ENCODE results near the gene XPO5. TPM values are rescaled to one million over a fixed set of nuclear protein-coding genes. Genes with fewer than 3 reads are reported as not detected.

Gene XPO5
- total RNA-seq, 4 donors from 2014 or later = 22.2 to 58.6 (median 32.9) TPM

DNA sequence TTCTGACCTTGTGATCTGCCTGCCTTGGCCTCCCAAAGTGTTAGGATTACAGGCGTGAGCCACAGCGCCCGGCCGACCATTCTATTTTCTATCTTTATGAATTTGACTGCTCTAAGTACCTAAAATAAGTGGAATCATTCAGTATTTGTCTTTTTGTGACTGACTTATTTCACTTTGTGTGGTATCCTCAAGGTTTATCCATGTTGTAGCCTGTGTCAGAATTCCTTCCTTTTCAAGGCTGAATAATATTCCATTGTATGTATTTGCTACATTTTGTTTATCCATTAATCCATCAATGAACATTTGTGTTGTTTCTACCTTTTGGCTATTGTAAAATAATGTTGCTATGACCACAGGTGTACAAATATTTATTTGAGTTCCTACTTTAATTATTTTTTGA is 103.3 kb downstream of the XPO5 start:
- no peak for DNase-seq
- Histone ChIP-seq H3K9me3 (no peaks in the 10 kb centered on the region), H3K36me3 (no peaks in the 10 kb centered on the region), H3K27ac (no peak overlapping the region), H3K27me3 (no peaks in the 10 kb centered on the region), H3K4me3 (replicated peaks in 1 of 3) (no peak overlapping the region), H3K4me1 (peaks cover 0 to 3% of the 10 kb centered on the region in 2 donors)
- 94 to 97% methylated on average over 4 of the region's 4 CpGs for WGBS, 2 donors
- intact Hi-C loops (cut with DNase I) = no loop called here
- TF ChIP-seq POLR2A (IDR thresholded peaks at IDR 0.05) = no peak
- TF ChIP-seq, protein P1, sequence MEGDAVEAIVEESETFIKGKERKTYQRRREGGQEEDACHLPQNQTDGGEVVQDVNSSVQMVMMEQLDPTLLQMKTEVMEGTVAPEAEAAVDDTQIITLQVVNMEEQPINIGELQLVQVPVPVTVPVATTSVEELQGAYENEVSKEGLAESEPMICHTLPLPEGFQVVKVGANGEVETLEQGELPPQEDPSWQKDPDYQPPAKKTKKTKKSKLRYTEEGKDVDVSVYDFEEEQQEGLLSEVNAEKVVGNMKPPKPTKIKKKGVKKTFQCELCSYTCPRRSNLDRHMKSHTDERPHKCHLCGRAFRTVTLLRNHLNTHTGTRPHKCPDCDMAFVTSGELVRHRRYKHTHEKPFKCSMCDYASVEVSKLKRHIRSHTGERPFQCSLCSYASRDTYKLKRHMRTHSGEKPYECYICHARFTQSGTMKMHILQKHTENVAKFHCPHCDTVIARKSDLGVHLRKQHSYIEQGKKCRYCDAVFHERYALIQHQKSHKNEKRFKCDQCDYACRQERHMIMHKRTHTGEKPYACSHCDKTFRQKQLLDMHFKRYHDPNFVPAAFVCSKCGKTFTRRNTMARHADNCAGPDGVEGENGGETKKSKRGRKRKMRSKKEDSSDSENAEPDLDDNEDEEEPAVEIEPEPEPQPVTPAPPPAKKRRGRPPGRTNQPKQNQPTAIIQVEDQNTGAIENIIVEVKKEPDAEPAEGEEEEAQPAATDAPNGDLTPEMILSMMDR (IDR thresholded peaks at IDR 0.05) = no peak

Small RNA genes within 50 kb of the gene (small RNA-seq; reads per million reads assigned to genes)
- not detected for gene RF00426
- not detected for gene RNU6-1113P

Other genes with a start within 250 kb of the XPO5 start
- 10 to 100 TPM; 32.4 to 84.6 (median 37.5) TPM for gene ZNF318, start 206.4 kb downstream of the XPO5 start, total RNA-seq
- gene ABCC10, start 148.5 kb downstream of the XPO5 start, total RNA-seq = 10 to 100 TPM; 10.5 to 24.3 (median 19.3) TPM
- gene DLK2, start 120.5 kb downstream of the XPO5 start, total RNA-seq = 1 to 10 TPM in 2 of 4 donors, under 1 TPM in 1, not detected in 1; 0.89 to 1.3 (median 1.3) TPM
- 10 to 100 TPM; 23.2 to 42.4 (median 34.4) TPM for gene TJAP1, start 98.5 kb downstream of the XPO5 start, total RNA-seq
- gene LRRC73, start 65.7 kb downstream of the XPO5 start, total RNA-seq = 1 to 10 TPM in 3 of 4 donors, under 1 TPM in 1; 0.67 to 2.0 (median 1.6) TPM
- gene YIPF3, start 59.1 kb downstream of the XPO5 start, total RNA-seq = 100 to 1,000 TPM; 126 to 145 (median 128) TPM
- 10 to 100 TPM; 27.6 to 41.9 (median 38.2) TPM for gene POLR1C, start 58.9 kb downstream of the XPO5 start, total RNA-seq
- 10 to 100 TPM; 14.8 to 19.5 (median 15.2) TPM for gene POLH, start 147 bp upstream of the XPO5 start, total RNA-seq
- gene GTPBP2, start 53.2 kb upstream of the XPO5 start, total RNA-seq = 10 to 100 TPM; 50.2 to 65.8 (median 58.1) TPM
- 10 to 100 TPM; 15.9 to 54.8 (median 20.4) TPM for gene MAD2L1BP, start 59.8 kb upstream of the XPO5 start, total RNA-seq
- under 1 TPM in 1 of 4 donors, not detected in 3; 0.13 TPM for gene RSPH9, start 69.0 kb upstream of the XPO5 start, total RNA-seq
- gene MRPS18A, start 111.8 kb upstream of the XPO5 start, total RNA-seq = 10 to 100 TPM; 26.3 to 61.1 (median 45.1) TPM
- 1,000 to 10,000 TPM in 1 of 4 donors, 100 to 1,000 TPM in 3; 510 to 1,437 (median 630) TPM for gene VEGFA, start 194.2 kb upstream of the XPO5 start, total RNA-seq